CD4-positive, alpha-beta T cell treated with Interleukin-17A for 4 hours (primary cell): ENCODE results near the gene CRABP2.

ENCODE experiments used
- DNase-seq: peaks from one replicate; pipeline ENCODE4 v3.0.0-alpha.2; 2020; ENCODE audit warnings: mixed read lengths

The CRABP2 gene

DNA sequence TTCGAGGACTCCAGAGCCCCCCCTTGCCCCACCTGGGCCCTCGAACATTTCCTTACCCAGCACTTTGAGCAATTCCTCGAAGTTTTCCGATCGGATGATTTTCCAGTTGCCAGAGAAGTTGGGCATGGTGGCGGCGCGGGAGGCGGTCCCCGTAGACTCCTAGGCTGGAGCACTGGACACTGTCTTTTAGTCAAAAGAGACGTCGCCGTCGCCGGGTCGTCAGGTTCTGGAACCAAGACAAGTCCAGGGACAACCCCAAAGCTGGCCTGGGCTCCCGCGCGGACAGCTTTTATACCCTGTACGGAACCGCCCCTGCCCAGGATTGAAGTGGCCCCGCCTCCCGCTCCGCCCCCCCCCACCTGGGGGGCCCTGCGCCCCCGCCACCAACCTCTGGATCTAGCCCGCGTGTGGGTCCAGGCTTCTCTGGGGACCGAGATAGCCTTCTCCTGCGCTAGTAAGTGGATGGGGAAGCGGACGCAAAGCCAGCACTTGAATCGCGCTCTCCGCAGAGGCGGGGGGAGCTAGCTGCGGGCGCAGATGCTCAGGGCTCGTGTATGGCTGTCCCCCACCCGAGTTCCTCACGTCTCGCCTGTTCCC lies at the start of gene CRABP2:
TSS of gene CRABP2 (minus strand) at position 263 of the 597 bp plus-strand sequence. CDS start at position 126, 137 bp downstream.
- peak; percentile 50 for DNase-seq

DNA sequence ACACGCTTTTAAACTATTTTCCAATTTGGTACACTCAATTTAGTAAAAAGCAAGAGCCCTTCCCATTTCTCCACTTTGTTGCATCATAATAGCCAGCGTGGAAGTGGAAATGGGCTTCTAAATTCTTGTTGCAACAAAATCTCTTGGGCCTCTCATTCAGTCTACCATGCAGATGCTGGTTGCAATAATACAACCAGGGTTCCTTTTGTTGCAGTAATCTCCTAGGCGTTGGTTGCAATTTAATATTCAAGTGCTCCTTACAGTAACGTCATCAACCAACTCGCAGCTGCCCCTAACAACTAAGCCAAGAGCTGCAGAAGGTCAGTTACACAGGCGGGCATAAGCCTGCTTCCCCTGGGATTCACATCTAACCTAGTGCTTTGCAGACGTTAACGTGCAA lies 48.8 kb upstream of the CRABP2 start:
- no peak for DNase-seq

DNA sequence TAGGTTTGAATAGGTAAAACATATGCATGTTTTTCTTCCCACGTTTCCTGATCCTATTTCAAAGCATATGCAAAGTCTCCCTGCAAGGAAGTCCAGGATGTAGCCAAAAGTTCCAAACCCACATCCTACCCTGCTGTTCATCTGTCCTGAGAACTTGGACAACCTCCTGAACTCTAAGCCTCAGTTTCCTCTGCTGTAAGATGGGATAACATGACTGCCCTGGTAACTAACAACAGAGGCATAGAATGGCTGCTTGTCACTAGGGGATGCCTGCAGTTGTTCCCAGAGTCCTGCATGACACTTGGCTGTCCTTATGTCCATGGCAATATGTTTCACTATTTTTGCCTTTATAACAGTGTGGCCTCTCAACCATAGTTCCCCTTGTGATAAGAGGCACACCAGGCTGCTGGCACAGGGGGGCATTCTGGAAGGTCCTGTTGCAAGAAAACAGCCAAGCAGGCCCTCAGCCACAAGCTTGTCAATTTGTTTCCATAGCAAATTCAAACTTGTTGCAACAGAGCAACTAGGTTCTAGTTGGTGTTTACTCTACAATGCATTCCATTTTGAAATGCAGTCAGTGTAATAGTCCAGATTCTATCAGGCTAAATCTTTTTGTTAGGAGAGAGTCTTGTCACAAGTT lies 47.6 kb upstream of the CRABP2 start:
- no peak for DNase-seq

DNA sequence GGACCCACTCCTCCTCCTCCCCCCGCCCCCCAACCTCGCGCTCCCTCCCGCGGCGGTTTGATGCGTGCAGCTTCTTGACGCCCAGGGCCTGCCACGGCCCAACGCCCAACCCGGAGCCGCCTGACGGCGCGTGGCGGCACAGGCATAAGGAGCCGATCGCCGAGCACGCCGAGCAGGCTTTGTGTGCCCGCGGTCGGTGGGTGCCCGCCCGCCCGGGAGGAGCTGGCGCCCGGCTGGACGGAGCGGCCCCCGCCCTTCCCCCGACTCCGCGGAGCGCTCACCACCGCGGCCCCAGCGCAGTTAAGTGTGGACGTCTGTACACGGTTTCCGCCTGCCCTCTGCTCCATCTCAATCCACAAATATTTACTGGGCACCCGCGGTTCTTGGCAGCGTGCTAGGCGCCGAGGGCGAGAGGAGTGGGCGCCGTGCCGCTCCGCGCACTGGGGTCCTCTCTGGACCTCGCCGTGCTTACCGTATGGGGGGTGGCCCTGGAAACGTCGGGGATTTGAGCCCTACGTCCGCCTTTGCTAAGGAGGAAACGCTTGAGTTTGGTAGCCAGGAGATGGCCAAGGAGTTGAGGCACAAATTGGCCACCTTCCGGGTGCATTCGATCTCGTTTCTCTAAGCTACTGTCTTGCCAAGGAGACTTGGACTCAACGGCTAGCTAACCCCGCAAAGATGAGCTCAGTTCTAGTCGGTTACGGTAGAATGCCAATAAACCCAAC lies 46.5 kb upstream of the CRABP2 start:
- DNase-seq = peak; percentile 98

DNA sequence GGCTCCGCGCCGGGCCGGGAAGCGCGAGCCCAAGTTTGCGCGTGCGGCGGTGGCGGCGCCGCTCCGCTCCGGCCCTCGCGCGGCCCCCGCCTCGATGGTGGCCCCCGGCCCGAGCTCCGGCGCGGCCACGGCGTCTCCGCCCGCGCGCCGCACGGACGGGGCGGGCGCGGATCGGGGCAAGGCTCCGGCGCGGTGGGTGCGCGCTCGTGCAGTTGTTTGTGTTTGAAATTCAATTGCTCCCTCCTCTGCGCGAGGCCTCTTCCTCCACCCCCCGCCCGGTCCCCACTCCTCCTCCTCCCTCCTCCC lies 46.0 kb upstream of the CRABP2 start, which contains the start of gene HDGF:
TSS of gene HDGF (minus strand) at position 225 of the 306 bp plus-strand sequence. CDS start 246 bp downstream, outside the sequence.
- no peak for DNase-seq

GRCh38 chr1:156750711-156751450 lies 45.5 kb upstream of the CRABP2 start:
- peak; percentile 56 for DNase-seq

DNA sequence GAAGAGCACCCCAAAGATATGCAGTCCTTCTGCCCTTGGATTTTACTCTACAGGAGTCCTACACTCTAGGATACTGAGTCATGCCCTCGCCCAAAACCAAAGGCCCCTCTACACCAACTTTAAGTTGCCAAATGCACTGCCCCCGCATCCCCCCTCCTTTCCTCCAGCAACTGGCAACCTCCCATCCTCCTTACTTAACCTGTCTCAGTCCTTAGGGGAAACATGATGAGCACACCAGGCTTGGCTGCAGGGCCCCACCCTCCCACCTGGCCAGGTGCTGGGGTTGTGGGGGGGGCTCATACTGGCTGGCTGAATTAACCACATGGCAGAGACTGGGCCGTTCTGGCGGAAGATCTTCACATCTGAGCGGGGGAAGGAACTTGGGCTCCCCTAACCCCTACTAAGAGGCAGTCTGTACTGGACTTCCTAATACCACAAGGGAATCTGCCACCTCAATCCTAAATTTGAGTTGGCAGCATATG lies 44.8 kb upstream of the CRABP2 start:
- peak; percentile 52 for DNase-seq

DNA sequence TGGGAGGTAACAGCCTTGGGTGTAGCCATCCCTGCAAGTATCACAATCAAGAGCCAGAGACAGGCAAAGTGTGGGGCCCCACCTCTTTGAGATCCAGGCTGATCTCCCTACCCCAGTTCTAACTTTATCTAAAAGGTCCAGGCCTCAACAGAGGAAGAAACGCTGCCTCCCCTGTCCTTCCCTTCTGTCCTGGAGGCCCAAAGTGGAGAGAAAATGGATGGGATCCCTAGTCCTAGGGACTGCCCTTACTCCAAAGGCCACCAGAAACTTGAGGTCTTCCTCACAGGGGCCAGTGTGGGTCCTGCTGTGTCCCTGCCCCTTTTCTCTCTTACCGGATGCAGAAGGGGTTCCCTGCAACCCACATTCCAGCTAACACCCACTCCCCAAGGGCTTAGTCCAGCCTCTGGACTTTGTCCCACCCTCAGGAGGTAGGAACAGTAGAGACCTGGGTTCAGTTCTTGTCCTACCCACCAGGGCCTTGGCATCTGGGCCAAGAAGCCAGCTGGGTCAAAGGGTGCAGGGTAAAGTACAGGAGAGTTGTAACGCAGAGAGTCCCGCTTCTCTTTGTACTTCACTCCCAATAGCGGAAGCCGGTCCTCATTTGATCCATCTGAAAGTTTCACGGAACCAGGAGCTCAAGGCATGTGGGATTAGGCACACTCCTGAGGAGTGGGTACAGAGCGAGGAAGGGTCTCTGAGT lies 44.2 kb upstream of the CRABP2 start:
- no peak for DNase-seq

DNA sequence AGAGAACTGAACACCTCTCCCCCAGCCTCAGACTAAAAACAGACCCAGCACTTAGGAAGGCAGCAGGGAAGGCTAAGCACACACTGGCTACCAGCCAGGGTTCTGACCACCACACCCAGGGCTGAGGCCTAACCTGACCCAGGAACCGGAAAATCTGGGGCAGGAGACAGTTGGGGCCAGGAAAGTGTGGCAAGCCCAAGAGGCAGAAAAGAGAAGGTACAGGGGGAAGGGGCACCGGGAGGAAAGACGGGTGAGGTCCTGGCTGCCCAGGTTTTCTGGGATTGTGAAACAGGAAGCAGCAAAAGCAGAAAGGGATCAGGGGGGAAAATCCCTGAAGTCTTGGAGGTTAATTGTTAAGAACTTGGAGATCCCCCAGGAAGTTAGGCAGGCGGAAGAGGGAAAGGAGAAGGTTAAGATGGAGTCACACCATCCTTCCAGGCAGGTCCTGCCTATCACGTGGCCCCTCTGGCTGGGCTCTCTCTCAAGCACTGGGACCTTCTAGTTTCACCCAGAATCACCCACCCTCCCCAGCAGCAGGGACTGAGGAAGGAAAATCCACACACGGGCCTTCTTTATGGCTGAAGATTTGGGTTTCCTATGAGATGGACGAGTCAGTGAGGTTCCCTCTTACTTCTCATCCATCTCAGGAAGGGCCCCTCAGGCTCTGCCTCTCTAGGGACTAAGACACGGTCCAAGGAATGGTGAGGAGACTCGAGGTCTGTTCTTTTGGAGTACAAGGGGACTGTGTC lies 43.5 kb upstream of the CRABP2 start:
- no peak for DNase-seq

GRCh38 chr1:156747742-156748669 lies 42.6 kb upstream of the CRABP2 start:
- peak; percentile 30 for DNase-seq

DNA sequence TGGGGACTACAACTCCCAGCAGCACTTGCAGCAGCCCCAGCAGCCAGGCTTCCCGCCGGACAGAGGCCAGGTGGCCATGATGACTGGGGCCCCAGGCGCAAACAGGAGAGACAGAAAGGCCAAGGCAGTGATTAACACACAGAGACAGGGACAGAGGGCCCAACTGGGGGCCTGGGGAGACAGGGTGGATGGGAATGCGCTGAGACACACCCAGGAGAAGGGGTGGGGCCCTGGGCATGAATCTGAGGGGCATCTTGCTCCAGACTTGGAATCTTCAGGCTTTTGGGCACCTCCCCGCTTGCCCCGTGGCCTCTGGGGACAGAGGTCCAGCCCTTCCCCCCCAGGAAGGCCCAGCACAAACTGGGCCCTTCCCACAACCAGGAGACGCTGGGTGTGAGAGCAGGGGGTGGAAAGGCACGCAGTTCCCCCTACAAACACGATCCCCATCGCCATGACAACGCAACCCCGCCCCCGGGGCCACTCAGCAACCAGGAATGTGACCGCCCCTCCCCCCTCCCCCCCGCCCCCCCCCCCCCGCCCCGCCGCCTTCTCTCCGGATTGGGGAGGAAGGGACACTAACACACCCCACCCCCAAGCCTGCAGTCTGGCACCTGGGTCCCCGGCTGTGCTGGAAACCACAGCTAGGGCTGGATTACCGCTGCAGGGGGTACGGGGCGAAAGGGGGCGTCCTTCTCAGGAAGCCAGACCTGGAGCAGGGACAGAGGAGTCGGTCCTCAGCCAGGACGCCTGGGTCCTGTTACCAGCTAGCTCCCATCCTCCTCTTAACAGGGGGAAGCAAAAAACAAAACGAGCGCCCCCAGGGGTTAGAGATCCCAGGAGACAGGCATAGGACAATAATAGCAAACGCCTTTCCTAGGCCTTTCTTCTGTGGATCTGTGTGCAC lies 41.6 kb upstream of the CRABP2 start:
- DNase-seq = peak; percentile 79

GRCh38 chr1:156746406-156746727 lies 41.0 kb upstream of the CRABP2 start:
- DNase-seq = no peak

- no peak for DNase-seq
These were observed 40.5 kb upstream of the CRABP2 start for GRCh38 chr1:156745881-156746280.

- no peak for DNase-seq
These were observed 39.5 kb upstream of the CRABP2 start for GRCh38 chr1:156744786-156745419.

GRCh38 chr1:156744344-156744743 lies 39.0 kb upstream of the CRABP2 start:
- DNase-seq = no peak

GRCh38 chr1:156743367-156744302 lies 38.3 kb upstream of the CRABP2 start:
- DNase-seq = no peak

- no peak for DNase-seq
These were observed 37.4 kb upstream of the CRABP2 start for GRCh38 chr1:156742801-156743200.

- no peak for DNase-seq
These were observed 36.6 kb upstream of the CRABP2 start for GRCh38 chr1:156742017-156742416.
